Esophagus muscularis mucosa (tissue), 4 donors: ENCODE data around the gene TRERF1.

Experiments used
- EP300 ChIP-seq: sonication (generic); formaldehyde crosslinking; IDR thresholded peaks from one replicate; pipeline ENCODE4 v1.6.1; 2017; ENCODE audit warnings: antibody characterized with exemption
- POLR2A ChIP-seq: fragments of 450-650 bp; IDR thresholded peaks from one replicate; pipeline ENCODE4 v1.6.1; 2017; ENCODE audit warnings: antibody characterized with exemption, moderate library complexity, mild to moderate bottlenecking, low read depth
- POLR2AphosphoS5 ChIP-seq, 2 donors: sonication (generic); formaldehyde crosslinking; IDR thresholded peaks; one replicate each; pipeline ENCODE4 v1.6.1; 2017; ENCODE audit warnings: antibody characterized with exemption in 2 of 2
- TF ChIP-seq, protein P1 (sequence below), 3 experiments: fragments of 200-600 bp in 2 of 3; fragments of 450-650 bp in 1 of 3; sonication (generic) in 2 of 3; IDR thresholded peaks; one replicate each; pipeline ENCODE4 v1.5.1; 2017 to 2019; ENCODE audit warnings: antibody characterized with exemption in 3 of 3, mild to moderate bottlenecking in 2 of 3, moderate library complexity in 1 of 3

DNA sequence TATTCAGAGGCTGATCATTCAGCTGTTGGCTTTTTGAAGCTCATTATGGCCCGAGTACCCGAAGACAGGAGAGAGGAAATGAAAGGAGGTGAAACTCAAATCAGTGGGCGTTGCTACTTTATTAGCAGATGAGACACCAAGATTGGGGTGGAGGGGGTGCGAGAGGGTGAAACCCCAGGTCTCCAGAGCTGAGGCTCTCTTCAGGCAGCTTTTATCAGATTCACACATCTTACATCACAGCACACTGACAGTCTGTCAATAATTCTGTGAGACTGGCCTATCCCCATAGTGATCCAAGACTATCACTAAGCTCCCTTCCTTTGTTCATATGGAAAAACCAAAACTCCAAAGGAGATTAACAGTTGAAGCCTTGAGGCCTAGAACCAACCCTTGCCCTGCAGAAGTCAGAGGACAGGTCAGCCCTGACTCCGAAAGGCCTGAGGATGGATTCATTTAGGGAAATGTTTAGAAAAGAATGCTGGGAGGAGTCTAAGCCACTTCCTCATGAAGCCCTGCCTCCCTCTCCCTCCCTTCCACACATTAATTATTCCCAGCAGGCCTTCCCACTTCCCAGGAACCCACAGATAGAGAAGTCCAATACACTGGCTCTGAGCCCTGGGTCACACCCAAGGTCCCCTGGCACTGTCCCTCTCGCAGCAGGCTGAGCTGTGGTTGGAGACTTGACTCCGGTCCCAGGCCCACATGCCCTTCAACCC lies 23.2 kb downstream of the TRERF1 start:
- TF ChIP-seq, protein P1, sequence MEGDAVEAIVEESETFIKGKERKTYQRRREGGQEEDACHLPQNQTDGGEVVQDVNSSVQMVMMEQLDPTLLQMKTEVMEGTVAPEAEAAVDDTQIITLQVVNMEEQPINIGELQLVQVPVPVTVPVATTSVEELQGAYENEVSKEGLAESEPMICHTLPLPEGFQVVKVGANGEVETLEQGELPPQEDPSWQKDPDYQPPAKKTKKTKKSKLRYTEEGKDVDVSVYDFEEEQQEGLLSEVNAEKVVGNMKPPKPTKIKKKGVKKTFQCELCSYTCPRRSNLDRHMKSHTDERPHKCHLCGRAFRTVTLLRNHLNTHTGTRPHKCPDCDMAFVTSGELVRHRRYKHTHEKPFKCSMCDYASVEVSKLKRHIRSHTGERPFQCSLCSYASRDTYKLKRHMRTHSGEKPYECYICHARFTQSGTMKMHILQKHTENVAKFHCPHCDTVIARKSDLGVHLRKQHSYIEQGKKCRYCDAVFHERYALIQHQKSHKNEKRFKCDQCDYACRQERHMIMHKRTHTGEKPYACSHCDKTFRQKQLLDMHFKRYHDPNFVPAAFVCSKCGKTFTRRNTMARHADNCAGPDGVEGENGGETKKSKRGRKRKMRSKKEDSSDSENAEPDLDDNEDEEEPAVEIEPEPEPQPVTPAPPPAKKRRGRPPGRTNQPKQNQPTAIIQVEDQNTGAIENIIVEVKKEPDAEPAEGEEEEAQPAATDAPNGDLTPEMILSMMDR (IDR thresholded peaks at IDR 0.05) = no peak
- TF ChIP-seq EP300 = no peak
- no peak for TF ChIP-seq POLR2A
- no peak for TF ChIP-seq POLR2AphosphoS5 (IDR thresholded peaks at IDR 0.05)
